Endothelial cell of umbilical vein (primary cell): ENCODE data around the gene PDE6D.

Source experiments
- CTCF ChIP-seq, 2 donors: IDR thresholded peaks; 1 replicate in 1 of 2; 2 replicates in 1 of 2; pipeline ENCODE4 v1.5.1; 2011; ENCODE audit warnings: low read length in 2 of 2, mild to moderate bottlenecking in 2 of 2, moderate library complexity in 2 of 2, control low read depth in 1 of 2, inconsistent platforms in 1 of 2, low read depth in 1 of 2; ENCODE audit not compliant: insufficient read depth in 1 of 2; ENCODE audit errors: extremely low read depth in 1 of 2
- EZH2 ChIP-seq: IDR thresholded peaks from 2 replicates; pipeline ENCODE4 v1.6.1; 2012; ENCODE audit warnings: borderline replicate concordance, low read depth, mild to moderate bottlenecking, moderate library complexity, low read length, inconsistent platforms; ENCODE audit not compliant: severe bottlenecking
- POLR2A ChIP-seq: IDR thresholded peaks from 2 replicates; pipeline ENCODE4 v1.6.1; 2012; ENCODE audit warnings: low read depth, mild to moderate bottlenecking, control low read depth, low read length

GRCh38 chr2:231786177-231786916 is 5.3 kb upstream of the PDE6D start, which contains the start of gene COPS7B:
- no peak for TF ChIP-seq EZH2
- TF ChIP-seq CTCF (IDR thresholded peaks at IDR 0.05; ENCODE audit: extremely low read depth in 1 of 2, insufficient read depth in 1 of 2, low read depth in 1 of 2, low read length in 2 of 2): peak; percentile 34 to 42
- TF ChIP-seq POLR2A: peak; percentile 69
